ENCODE data around the gene XPO6. TPM values are rescaled to one million over a fixed set of nuclear protein-coding genes. Genes with fewer than 3 reads are reported as not detected.
A peak's percentile ranks its signal among the peaks of the same experiment; 100 is the strongest.
"Not testable (repeated sequence)": the region's sequence is repeated elsewhere in the genome, so short reads cannot be mapped to it uniquely, and the experiment has no call there.

The XPO6 gene
- polyA plus RNA-seq (ENCODE audit: insufficient read length in 10 of 10): 10 to 100 TPM; 46.4 to 86.4 (median 56.2) TPM
- long read RNA-seq, donor 1, partial matches to known transcripts: 7 of 7 reads
- long read RNA-seq, donor 1, other reads (novel, unspliced or antisense): 0 of 7 reads
- long read RNA-seq, donor 2, full-length matches to known transcripts: 1 of 1 reads
- long read RNA-seq, donor 2, partial matches to known transcripts: 0 of 1 reads
- long read RNA-seq, donor 2, other reads (novel, unspliced or antisense): 0 of 1 reads
- long read RNA-seq, donor 3: 0 reads
- long read RNA-seq, donor 4, partial matches to known transcripts: 8 of 8 reads
- long read RNA-seq, donor 4, other reads (novel, unspliced or antisense): 0 of 8 reads
- long read RNA-seq, donor 5, partial matches to known transcripts: 6 of 6 reads
- long read RNA-seq, donor 5, other reads (novel, unspliced or antisense): 0 of 6 reads
- long read RNA-seq, donor 6, partial matches to known transcripts: 21 of 23 reads
- long read RNA-seq, donor 6, other reads (novel, unspliced or antisense): 0 of 23 reads
- long read RNA-seq, donor 7, partial matches to known transcripts: 5 of 6 reads
- long read RNA-seq, donor 7, other reads (novel, unspliced or antisense): 0 of 6 reads
- long read RNA-seq, donor 8, full-length matches to known transcripts: 1 of 12 reads
- long read RNA-seq, donor 8, partial matches to known transcripts: 11 of 12 reads
- long read RNA-seq, donor 8, other reads (novel, unspliced or antisense): 0 of 12 reads
- long read RNA-seq, donor 9: 0 reads

GRCh38 chr16:28211758-28212531, at the start of gene XPO6:
Gene XPO6, minus strand, starts transcription at chr16:28211965. Its CDS starts 597 bp downstream, at chr16:28211368.
- DNase-seq: peak; percentile 94 to 97 (median 96)

GRCh38 chr16:28260193-28260592, 48.4 kb upstream of the XPO6 start:
- no peak for DNase-seq

GRCh38 chr16:28259781-28260150, 48.0 kb upstream of the XPO6 start:
- DNase-seq: no peak

- DNase-seq: no peak
Observed at GRCh38 chr16:28259091-28259780, 47.5 kb upstream of the XPO6 start.

GRCh38 chr16:28258567-28258966, 46.8 kb upstream of the XPO6 start:
- peak; percentile 31 to 47 (median 34) for DNase-seq

GRCh38 chr16:28257256-28257655, 45.5 kb upstream of the XPO6 start:
- no peak for DNase-seq

GRCh38 chr16:28255838-28256237, 44.1 kb upstream of the XPO6 start:
- no peak for DNase-seq

GRCh38 chr16:28254158-28254557, 42.4 kb upstream of the XPO6 start:
- DNase-seq: no peak

GRCh38 chr16:28250999-28251398, 39.2 kb upstream of the XPO6 start:
- DNase-seq: no peak

- DNase-seq: not testable (repeated sequence)
Observed at GRCh38 chr16:28249483-28249882, 37.7 kb upstream of the XPO6 start.

GRCh38 chr16:28241924-28242323, 30.2 kb upstream of the XPO6 start:
- DNase-seq: no peak

- DNase-seq: no peak
Observed at GRCh38 chr16:28237754-28238357, 26.1 kb upstream of the XPO6 start.

GRCh38 chr16:28231763-28232162, 20.0 kb upstream of the XPO6 start:
- no peak for DNase-seq

GRCh38 chr16:28223909-28224308, 12.1 kb upstream of the XPO6 start:
- not testable (repeated sequence) for DNase-seq

GRCh38 chr16:28219777-28220176, 8.0 kb upstream of the XPO6 start:
- DNase-seq: not testable (repeated sequence)

- no peak for DNase-seq
Observed at GRCh38 chr16:28219282-28219681, 7.5 kb upstream of the XPO6 start.

- DNase-seq: peak in 1 of 3 donors; percentile 15
Observed at GRCh38 chr16:28218109-28218508, 6.3 kb upstream of the XPO6 start.

GRCh38 chr16:28217326-28217725, 5.6 kb upstream of the XPO6 start:
- no peak for DNase-seq

- no peak for DNase-seq
Observed at GRCh38 chr16:28213396-28213795, 1.6 kb upstream of the XPO6 start.

GRCh38 chr16:28212532-28212873, 738 bp upstream of the XPO6 start:
- no peak for DNase-seq

GRCh38 chr16:28210979-28211588, 681 bp downstream of the XPO6 start:
- peak; percentile 37 to 73 (median 53) for DNase-seq

All from muscle of back (tissue), 13 donors.